Subcutaneous abdominal adipose tissue (tissue), 5 donors: ENCODE measurements around the gene POFUT2.
A peak's percentile ranks its signal among the peaks of the same experiment; 100 is the strongest.

ENCODE experiments used
- H3K27ac ChIP-seq: one replicate; pipeline ENCODE4 v1.7.0; 2013; ENCODE audit warnings: low read depth, mild to moderate bottlenecking, inconsistent platforms, low read length, moderate library complexity
- H3K27me3 ChIP-seq, 5 donors: one replicate each; pipeline ENCODE4 v1.7.0; 2013; ENCODE audit warnings: low read length in 5 of 5, inconsistent platforms in 1 of 5; ENCODE audit not compliant: control insufficient read depth in 5 of 5, insufficient read depth in 4 of 5
- H3K36me3 ChIP-seq, 5 donors: one replicate each; pipeline ENCODE4 v1.7.0; 2013; ENCODE audit warnings: low read length in 5 of 5; ENCODE audit not compliant: control insufficient read depth in 5 of 5, insufficient read depth in 5 of 5
- H3K4me1 ChIP-seq, 5 donors: one replicate each; pipeline ENCODE4 v1.7.0; 2013; ENCODE audit warnings: low read length in 5 of 5, mild to moderate bottlenecking in 3 of 5, moderate library complexity in 1 of 5; ENCODE audit not compliant: control insufficient read depth in 5 of 5, insufficient read depth in 5 of 5
- H3K4me3 ChIP-seq, 5 donors: one replicate each; pipeline ENCODE4 v1.7.0; 2013; ENCODE audit warnings: low read length in 5 of 5, low read depth in 1 of 5
- H3K9ac ChIP-seq, 5 donors: one replicate each; pipeline ENCODE4 v1.7.0; 2013; ENCODE audit warnings: low read length in 5 of 5, mild to moderate bottlenecking in 4 of 5, moderate library complexity in 3 of 5
- H3K9me3 ChIP-seq, 5 donors: one replicate each; pipeline ENCODE4 v1.7.0; 2013; ENCODE audit warnings: low read length in 5 of 5; ENCODE audit not compliant: control insufficient read depth in 5 of 5
- donor health status: healthy.
- donor health status: healthy.
- donor health status: healthy.
- donor health status: healthy.
- donor health status: healthy.

Gene POFUT2

GRCh38 chr21:45303751-45304475 lies 16.2 kb upstream of the POFUT2 start:
- H3K27ac ChIP-seq = no peak overlapping the region
- no peak overlapping the region for H3K4me3 ChIP-seq
- H3K9me3 ChIP-seq = no peaks in the 10 kb centered on the region
- peaks cover 10 to 59% (median 51%) of the 10 kb centered on the region in 5 donors for H3K4me1 ChIP-seq
- H3K36me3 ChIP-seq = no peaks in the 10 kb centered on the region
- peaks cover 0 to 19% (median 0%) of the 10 kb centered on the region in 5 donors for H3K27me3 ChIP-seq
- no peak overlapping the region for H3K9ac ChIP-seq

GRCh38 chr21:45303091-45303615 lies 15.5 kb upstream of the POFUT2 start:
- Histone ChIP-seq H3K9ac (peak overlapping the region in 1 of 5 donors; percentile 33), H3K4me1 (peaks cover 8 to 55% (median 44%) of the 10 kb centered on the region in 5 donors), H3K4me3 (no peak overlapping the region), H3K27me3 (peaks cover 0 to 19% (median 0%) of the 10 kb centered on the region in 5 donors), H3K9me3 (no peaks in the 10 kb centered on the region), H3K27ac (peak overlapping the region; percentile 67), H3K36me3 (no peaks in the 10 kb centered on the region)

- H3K36me3 ChIP-seq = no peaks in the 10 kb centered on the region
- no peaks in the 10 kb centered on the region for H3K9me3 ChIP-seq
- peak overlapping the region in 1 of 5 donors; percentile 33 for H3K9ac ChIP-seq
- peaks cover 10 to 48% (median 36%) of the 10 kb centered on the region in 5 donors for H3K4me1 ChIP-seq
- peak overlapping the region; percentile 67 for H3K27ac ChIP-seq
- H3K4me3 ChIP-seq = peak overlapping the region in 1 of 5 donors; percentile 3
- H3K27me3 ChIP-seq = peaks cover 0 to 19% (median 0%) of the 10 kb centered on the region in 5 donors
Measured at GRCh38 chr21:45302082-45303061, 14.7 kb upstream of the POFUT2 start.

GRCh38 chr21:45301521-45302081 lies 13.9 kb upstream of the POFUT2 start:
- H3K9me3 ChIP-seq = no peaks in the 10 kb centered on the region
- H3K27ac ChIP-seq = peak overlapping the region; percentile 67
- peaks cover 7 to 40% (median 28%) of the 10 kb centered on the region in 5 donors for H3K4me1 ChIP-seq
- no peak overlapping the region for H3K4me3 ChIP-seq
- H3K9ac ChIP-seq = peak overlapping the region in 1 of 5 donors; percentile 33
- H3K36me3 ChIP-seq = no peaks in the 10 kb centered on the region
- peaks cover 0 to 20% (median 0%) of the 10 kb centered on the region in 5 donors for H3K27me3 ChIP-seq

- H3K36me3 ChIP-seq = no peaks in the 10 kb centered on the region
- H3K4me1 ChIP-seq = peaks cover 4 to 36% (median 25%) of the 10 kb centered on the region in 5 donors
- H3K4me3 ChIP-seq = no peak overlapping the region
- H3K27ac ChIP-seq = peak overlapping the region; percentile 67
- H3K27me3 ChIP-seq = peaks cover 0 to 26% (median 0%) of the 10 kb centered on the region in 5 donors
- H3K9me3 ChIP-seq = no peaks in the 10 kb centered on the region
- H3K9ac ChIP-seq = peak overlapping the region in 1 of 5 donors; percentile 30
Measured at GRCh38 chr21:45300786-45301520, 13.3 kb upstream of the POFUT2 start.

GRCh38 chr21:45299864-45300785 lies 12.4 kb upstream of the POFUT2 start:
- Histone ChIP-seq H3K9me3 (no peaks in the 10 kb centered on the region), H3K27ac (peak overlapping the region; percentile 30), H3K27me3 (peaks cover 0 to 33% (median 0%) of the 10 kb centered on the region in 5 donors), H3K9ac (no peak overlapping the region), H3K4me1 (peaks cover 5 to 41% (median 28%) of the 10 kb centered on the region in 5 donors), H3K36me3 (no peaks in the 10 kb centered on the region), H3K4me3 (peak overlapping the region in 1 of 5 donors; percentile 6)

- Histone ChIP-seq H3K27ac (no peak overlapping the region), H3K4me1 (peaks cover 14 to 50% (median 37%) of the 10 kb centered on the region in 5 donors), H3K9me3 (no peaks in the 10 kb centered on the region), H3K4me3 (no peak overlapping the region), H3K36me3 (no peaks in the 10 kb centered on the region), H3K27me3 (peaks cover 0 to 39% (median 2%) of the 10 kb centered on the region in 5 donors), H3K9ac (no peak overlapping the region)
Measured at GRCh38 chr21:45299026-45299863, 11.6 kb upstream of the POFUT2 start.

- Histone ChIP-seq H3K9ac (no peak overlapping the region), H3K4me3 (no peak overlapping the region), H3K27ac (no peak overlapping the region), H3K36me3 (no peaks in the 10 kb centered on the region), H3K9me3 (no peaks in the 10 kb centered on the region), H3K4me1 (peaks cover 22 to 59% (median 49%) of the 10 kb centered on the region in 5 donors), H3K27me3 (peaks cover 0 to 33% (median 2%) of the 10 kb centered on the region in 5 donors)
Measured at GRCh38 chr21:45297869-45298268, 10.2 kb upstream of the POFUT2 start.
